ENCODE results near the gene NOX3.
"Not testable (repeated sequence)": the region's sequence is repeated elsewhere in the genome, so short reads cannot be mapped to it uniquely, and the experiment has no call there.

The NOX3 gene

DNA sequence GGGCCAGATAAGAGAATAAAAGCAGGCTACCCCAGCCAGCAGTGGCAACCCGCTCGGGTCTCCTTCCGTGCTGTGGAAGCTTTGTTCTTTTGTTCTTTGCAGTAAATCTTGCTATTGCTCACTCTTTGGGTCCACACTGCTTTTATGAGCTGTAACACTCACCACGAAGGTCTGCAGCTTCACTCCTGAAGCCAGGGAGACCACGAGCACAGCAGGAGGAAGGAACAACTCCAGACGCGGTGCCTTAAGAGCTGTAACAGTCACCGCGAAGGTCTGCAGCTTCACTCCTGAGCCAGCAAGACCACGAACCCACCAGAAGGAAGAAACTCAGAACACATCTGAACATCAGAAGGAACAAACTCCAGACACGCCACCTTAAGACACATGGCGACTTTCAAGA, 91.6 kb downstream of the NOX3 start:
- not testable (repeated sequence) for H3K4me3 Mint-ChIP-seq; H3K27ac Mint-ChIP-seq; H3K4me1 Mint-ChIP-seq (ENCODE audit: low read depth); H3K36me3 Mint-ChIP-seq (ENCODE audit: low read depth); H3K27me3 Mint-ChIP-seq
- peaks cover 16% of the 10 kb centered on the region for H3K9me3 Mint-ChIP-seq

DNA sequence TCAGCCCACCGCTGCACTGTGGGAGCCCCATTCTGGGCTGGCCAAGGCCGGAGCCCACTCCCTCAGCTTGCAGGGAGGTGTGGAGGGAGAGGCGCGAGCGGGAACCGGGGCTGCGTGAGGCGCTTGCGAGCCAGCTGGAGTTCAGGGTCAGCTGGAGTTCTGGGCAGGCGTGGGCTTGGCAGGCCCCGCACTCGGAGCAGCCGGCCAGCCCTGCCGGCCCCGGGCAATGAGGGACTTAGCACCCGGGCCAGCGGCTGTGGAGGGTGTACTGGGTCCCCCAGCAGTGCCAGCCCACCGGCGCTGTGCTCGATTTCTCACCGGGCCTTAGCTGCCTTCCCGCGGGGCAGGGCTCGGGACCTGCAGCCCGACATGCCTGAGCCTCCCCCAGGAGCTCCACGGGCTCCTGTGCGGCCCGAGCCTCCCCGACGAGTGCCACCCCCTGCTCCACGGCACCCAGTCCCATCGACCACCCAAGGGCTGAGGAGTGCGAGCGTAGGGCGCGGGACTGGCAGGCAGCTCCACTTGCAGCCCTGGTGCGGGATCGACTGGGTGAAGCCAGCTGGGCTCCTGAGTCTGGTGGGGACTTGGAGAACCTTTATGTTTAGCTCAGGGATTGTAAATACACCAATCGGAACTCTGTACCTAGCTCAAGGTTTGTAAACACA, 92.5 kb downstream of the NOX3 start:
- H3K27me3 Mint-ChIP-seq; H3K4me3 Mint-ChIP-seq; H3K4me1 Mint-ChIP-seq (ENCODE audit: low read depth); H3K36me3 Mint-ChIP-seq (ENCODE audit: low read depth); H3K27ac Mint-ChIP-seq: not testable (repeated sequence)
- H3K9me3 Mint-ChIP-seq: peaks cover 17% of the 10 kb centered on the region

DNA sequence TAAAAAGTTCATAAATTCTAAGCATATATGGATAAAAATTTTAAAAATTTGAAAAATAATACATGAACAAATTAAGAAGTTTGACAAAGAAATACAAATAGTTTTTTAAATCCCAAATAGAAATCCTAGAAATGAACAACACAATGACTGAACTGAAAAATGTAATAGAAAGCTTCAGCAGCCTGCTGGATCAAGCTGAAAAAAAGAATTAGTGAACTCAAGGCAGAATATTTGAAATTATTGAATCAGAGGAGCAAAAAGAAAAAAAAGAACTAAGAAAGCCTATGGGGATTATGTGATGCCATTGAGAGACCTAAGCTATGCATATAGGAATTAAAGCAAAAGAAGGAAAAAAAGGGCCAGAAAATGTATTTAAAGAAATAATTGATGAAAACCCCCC, 101.5 kb downstream of the NOX3 start:
- H3K27me3 Mint-ChIP-seq: peaks cover 5% of the 10 kb centered on the region
- H3K4me1 Mint-ChIP-seq (ENCODE audit: low read depth): no peaks in the 10 kb centered on the region
- H3K4me3 Mint-ChIP-seq: no peak overlapping the region
- H3K27ac Mint-ChIP-seq: no peak overlapping the region
- peaks cover 20% of the 10 kb centered on the region for H3K9me3 Mint-ChIP-seq
- H3K36me3 Mint-ChIP-seq (ENCODE audit: low read depth): peaks cover 6% of the 10 kb centered on the region

DNA sequence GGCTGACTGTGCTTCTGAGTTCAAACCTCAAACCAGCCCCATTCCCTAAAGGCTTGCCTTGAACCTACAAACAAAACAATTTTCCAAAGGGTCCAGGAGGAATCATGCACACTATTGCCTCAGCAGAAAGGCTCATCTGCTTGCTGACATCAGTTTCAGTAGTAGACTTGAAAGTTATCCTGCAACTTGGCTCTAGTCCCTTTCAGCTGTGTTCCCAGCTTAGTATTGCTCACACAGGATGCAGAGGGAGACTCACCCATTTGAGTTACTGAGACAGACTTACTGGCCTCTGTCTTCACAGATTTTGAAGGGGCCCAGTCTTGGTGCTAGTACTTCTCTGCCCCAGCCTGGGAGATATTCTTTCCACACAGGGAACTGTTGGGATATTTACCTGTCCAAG, 102.8 kb downstream of the NOX3 start:
- Mint-ChIP-seq H3K4me1 (ENCODE audit: low read depth) (no peaks in the 10 kb centered on the region), H3K27me3 (peaks cover 5% of the 10 kb centered on the region), H3K9me3 (peaks cover 22% of the 10 kb centered on the region), H3K27ac (no peak overlapping the region), H3K4me3 (no peak overlapping the region), H3K36me3 (ENCODE audit: low read depth) (peaks cover 6% of the 10 kb centered on the region)

DNA sequence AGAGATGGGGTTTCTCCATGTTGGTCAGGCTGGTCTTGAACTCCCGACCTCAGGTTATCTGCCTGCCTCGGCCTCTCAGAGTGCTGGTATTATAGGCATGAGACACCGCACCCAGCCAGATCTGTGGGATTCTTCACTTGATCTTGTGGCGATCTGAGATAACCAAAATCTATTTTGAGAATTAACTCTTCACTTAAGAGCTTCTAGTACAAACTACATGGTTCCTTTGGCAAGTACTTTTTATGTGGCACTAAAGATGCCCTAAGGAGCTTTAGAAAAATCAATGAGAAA, 103.6 kb downstream of the NOX3 start:
- H3K27me3 Mint-ChIP-seq: peaks cover 5% of the 10 kb centered on the region
- no peak overlapping the region for H3K4me3 Mint-ChIP-seq
- no peaks in the 10 kb centered on the region for H3K4me1 Mint-ChIP-seq (ENCODE audit: low read depth)
- peaks cover 6% of the 10 kb centered on the region for H3K36me3 Mint-ChIP-seq (ENCODE audit: low read depth)
- no peak overlapping the region for H3K27ac Mint-ChIP-seq
- peaks cover 28% of the 10 kb centered on the region for H3K9me3 Mint-ChIP-seq

DNA sequence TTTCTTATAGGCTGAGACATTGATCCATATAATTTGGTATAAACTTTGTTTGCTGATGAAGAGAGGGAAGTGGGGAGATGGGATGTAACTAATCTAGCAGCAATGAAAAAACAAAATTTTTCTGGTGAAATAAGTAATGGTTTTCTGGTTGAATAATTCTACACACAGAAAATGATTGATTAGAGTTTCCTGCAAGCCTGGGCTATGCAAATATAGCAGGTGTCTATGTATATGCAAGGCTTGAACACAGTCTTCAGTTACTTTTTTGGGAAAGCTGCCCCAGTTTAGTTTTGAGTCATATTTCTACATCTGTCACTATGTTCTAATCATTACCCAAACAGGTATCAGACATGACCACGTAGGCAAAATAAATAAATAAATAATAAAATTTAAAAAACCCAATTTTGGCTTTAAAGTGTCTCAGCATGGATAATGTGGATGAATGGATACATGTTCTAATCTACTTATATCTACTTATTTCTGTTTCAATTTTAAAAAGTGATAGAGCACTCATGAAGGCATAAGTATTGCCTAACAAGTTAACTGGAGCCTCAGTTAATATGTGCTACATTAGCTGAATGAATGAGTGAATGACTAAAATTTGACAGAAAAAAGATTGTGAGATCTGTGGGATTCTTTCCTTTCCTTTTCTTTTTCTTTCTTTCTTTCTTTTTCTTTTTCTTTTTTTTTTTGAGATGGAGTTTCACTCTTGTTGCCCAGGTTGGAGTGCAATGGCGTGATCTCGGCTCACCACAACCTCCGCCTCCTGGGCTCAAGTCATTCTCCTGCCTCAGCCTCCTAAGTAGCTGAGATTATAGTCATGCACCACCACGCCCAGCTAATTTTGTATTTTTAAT, 104.1 kb downstream of the NOX3 start:
- H3K27me3 Mint-ChIP-seq: peaks cover 5% of the 10 kb centered on the region
- peaks cover 31% of the 10 kb centered on the region for H3K9me3 Mint-ChIP-seq
- H3K4me3 Mint-ChIP-seq: no peak overlapping the region
- peaks cover 6% of the 10 kb centered on the region for H3K36me3 Mint-ChIP-seq (ENCODE audit: low read depth)
- H3K27ac Mint-ChIP-seq: no peak overlapping the region
- no peaks in the 10 kb centered on the region for H3K4me1 Mint-ChIP-seq (ENCODE audit: low read depth)

DNA sequence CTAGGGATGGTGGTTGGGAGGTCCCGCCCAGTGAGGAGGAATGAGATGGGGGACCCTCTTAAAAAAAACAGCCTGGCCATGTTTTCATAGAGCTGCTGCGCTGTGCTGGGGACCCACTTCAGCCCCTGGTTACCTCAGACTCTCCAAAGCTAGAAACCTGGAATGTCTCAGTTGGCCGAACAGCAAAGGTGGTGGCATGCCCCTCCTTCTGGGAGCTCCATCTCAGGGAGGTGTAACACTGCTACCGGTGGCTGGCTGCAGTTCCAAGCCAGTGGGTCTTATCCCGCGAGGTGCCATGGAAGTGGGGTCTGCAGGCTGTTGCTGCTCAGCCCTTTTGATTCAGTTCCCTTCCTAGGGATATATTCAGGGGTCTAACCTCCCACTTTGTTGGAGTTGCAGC, 105.7 kb downstream of the NOX3 start:
- Mint-ChIP-seq H3K4me3 (no peak overlapping the region), H3K4me1 (ENCODE audit: low read depth) (no peaks in the 10 kb centered on the region), H3K9me3 (peaks cover 33% of the 10 kb centered on the region), H3K27me3 (peaks cover 5% of the 10 kb centered on the region), H3K27ac (no peak overlapping the region), H3K36me3 (ENCODE audit: low read depth) (peaks cover 6% of the 10 kb centered on the region)

DNA sequence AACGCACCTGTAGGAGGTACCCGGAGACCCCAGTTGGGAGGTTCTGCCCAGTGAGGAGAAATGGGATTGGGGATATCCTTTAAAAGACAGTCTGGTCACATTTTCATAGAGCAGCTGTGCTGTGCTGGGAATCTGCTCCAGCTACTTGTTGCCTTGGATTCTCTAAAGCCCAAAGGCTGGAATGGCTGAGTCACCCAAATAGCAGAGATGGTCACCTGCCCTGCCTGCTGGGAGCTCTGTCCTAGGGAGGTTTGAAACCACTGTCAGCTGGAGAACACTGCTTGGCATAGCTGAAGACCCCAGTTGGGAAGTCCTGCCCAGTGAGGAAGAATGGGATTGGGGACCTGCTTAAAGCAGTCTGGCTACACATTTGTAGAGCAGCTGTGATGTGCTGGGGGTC, 106.5 kb downstream of the NOX3 start:
- peaks cover 5% of the 10 kb centered on the region for H3K27me3 Mint-ChIP-seq
- no peak overlapping the region for H3K4me3 Mint-ChIP-seq
- H3K27ac Mint-ChIP-seq: no peak overlapping the region
- peaks cover 26% of the 10 kb centered on the region for H3K9me3 Mint-ChIP-seq
- peaks cover under 1% of the 10 kb centered on the region for H3K36me3 Mint-ChIP-seq (ENCODE audit: low read depth)
- no peaks in the 10 kb centered on the region for H3K4me1 Mint-ChIP-seq (ENCODE audit: low read depth)

DNA sequence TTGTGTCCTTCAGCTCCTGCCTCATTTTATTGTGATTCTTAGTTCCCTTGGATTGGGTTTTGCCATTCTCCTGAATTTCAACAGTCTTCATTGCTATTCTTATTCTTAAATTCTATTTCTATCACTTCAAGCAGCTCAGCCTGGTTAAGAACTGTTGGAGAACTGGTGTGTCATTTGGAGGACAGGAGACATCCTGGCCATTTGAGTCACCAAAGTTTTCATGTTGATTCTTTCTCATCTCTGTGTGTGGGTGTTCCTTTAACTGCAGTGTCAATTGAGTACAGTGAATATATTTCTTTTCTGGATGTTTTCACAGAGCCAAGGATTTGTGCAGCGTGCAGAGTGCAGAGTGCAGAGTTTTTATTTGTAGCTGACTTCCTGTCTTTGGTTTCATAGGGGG, 107.8 kb downstream of the NOX3 start:
- H3K4me3 Mint-ChIP-seq: no peak overlapping the region
- no peaks in the 10 kb centered on the region for H3K4me1 Mint-ChIP-seq (ENCODE audit: low read depth)
- H3K27me3 Mint-ChIP-seq: peaks cover 5% of the 10 kb centered on the region
- H3K9me3 Mint-ChIP-seq: peaks cover 19% of the 10 kb centered on the region
- H3K27ac Mint-ChIP-seq: no peak overlapping the region
- H3K36me3 Mint-ChIP-seq (ENCODE audit: low read depth): no peaks in the 10 kb centered on the region

DNA sequence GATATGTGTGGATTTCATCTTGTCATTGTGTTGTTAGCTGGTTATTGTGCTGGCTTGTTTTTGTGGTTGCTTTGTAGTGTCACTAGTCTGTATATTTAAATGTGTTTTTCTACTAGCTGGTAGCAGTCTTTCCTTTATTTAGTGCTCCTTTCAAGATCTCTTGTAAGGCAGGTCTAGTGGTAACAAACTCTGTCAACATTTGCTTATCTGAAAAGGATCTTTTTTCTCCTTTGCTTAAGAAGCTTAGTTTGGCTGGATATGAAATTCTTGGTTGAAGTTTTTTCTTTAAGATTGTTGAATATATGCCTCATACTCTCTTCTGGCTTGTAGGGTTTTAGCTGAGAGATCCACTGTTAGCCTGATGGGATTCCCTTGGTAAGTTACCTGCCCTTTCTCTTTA, 108.7 kb downstream of the NOX3 start:
- no peaks in the 10 kb centered on the region for H3K4me1 Mint-ChIP-seq (ENCODE audit: low read depth)
- peaks cover 19% of the 10 kb centered on the region for H3K9me3 Mint-ChIP-seq
- H3K4me3 Mint-ChIP-seq: no peak overlapping the region
- peaks cover 5% of the 10 kb centered on the region for H3K27me3 Mint-ChIP-seq
- H3K27ac Mint-ChIP-seq: no peak overlapping the region
- H3K36me3 Mint-ChIP-seq (ENCODE audit: low read depth): no peaks in the 10 kb centered on the region

All from stimulated activated naive CD8-positive, alpha-beta T cell treated with anti-CD3 and anti-CD28 coated beads, Interleukin-15, Interleukin-2, amounts not matched to agents 100 ng/mL and 50 ng/mL, for 24 hours (primary cell).